Measurements from ENCODE around the gene KLC1. TPM values are rescaled to one million over a fixed set of nuclear protein-coding genes. Genes with fewer than 3 reads are reported as not detected.
A peak's percentile ranks its signal among the peaks of the same experiment; 100 is the strongest.

KLC1 gene
- total RNA-seq, 1 donor from 2014 or later, result 238 TPM

DNA sequence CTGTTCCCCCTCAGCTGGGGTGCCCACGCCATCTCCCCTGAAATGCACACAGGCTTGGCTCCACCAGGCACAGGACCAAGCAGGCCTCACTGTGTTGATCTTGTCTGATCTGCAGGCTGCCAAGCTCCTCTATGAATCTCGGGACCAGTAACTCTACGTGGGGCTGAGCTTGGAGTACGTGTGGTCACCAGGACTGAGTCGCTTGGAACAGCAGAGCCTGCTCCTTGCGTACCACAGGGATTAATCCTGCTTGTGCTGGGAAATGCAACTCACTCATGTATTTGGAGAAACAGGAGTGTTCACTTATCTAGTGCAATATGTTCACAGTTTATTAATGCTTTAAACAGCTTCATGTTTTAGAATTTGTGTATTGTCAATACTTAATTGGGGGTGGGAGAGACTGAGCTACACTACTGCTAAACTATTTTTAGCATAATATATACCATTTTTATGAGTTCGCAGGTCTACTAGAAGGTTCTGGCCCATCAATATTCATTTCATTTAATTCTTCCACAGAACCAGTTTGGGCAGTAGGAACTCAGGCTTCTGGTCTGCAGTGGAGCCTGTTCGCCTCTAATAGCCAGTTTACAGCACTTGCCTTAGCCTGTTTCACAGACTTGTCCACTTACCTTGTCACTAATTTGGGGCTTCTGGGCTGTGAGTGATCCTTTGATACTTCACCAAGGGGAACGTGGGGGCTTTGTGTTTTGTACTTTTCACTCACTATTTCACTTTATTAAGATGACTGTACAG lies 104.0 kb downstream of the KLC1 start:
- H3K36me3 ChIP-seq (ENCODE audit: insufficient read depth, low read length), result peaks cover 19% of the 10 kb centered on the region
- Mint-ChIP-seq H3K27me3 (ENCODE audit: low read depth, unreplicated experiment) (no peaks in the 10 kb centered on the region), H3K9me3 (ENCODE audit: unreplicated experiment) (no peaks in the 10 kb centered on the region), H3K27ac (ENCODE audit: unreplicated experiment) (no peak overlapping the region), H3K4me1 (ENCODE audit: low read depth, unreplicated experiment) (peaks cover 2% of the 10 kb centered on the region), H3K36me3 (ENCODE audit: low read depth, unreplicated experiment) (peaks cover 41% of the 10 kb centered on the region), H3K4me3 (ENCODE audit: unreplicated experiment) (peak overlapping the region; percentile 60)
- no peak overlapping the region for H2AFZ ChIP-seq (ENCODE audit: low read depth, low read length)
- no peaks in the 10 kb centered on the region for H3K9me3 ChIP-seq (ENCODE audit: insufficient read depth, low read depth, low read length)
- no peak for DNase-seq (ENCODE audit: low read depth)
- H3K79me2 ChIP-seq (ENCODE audit: insufficient read depth, low read length), result no peaks in the 10 kb centered on the region
- H3K4me1 ChIP-seq (ENCODE audit: insufficient read depth, low read length), result no peaks in the 10 kb centered on the region
- no peak overlapping the region for H3K9ac ChIP-seq (ENCODE audit: low read length)
- no peaks in the 10 kb centered on the region for H3K27me3 ChIP-seq (ENCODE audit: insufficient read depth, low read length)
- H4K20me1 ChIP-seq (ENCODE audit: insufficient read depth, low read length), result peaks cover 52% of the 10 kb centered on the region
- TF ChIP-seq, protein P1, sequence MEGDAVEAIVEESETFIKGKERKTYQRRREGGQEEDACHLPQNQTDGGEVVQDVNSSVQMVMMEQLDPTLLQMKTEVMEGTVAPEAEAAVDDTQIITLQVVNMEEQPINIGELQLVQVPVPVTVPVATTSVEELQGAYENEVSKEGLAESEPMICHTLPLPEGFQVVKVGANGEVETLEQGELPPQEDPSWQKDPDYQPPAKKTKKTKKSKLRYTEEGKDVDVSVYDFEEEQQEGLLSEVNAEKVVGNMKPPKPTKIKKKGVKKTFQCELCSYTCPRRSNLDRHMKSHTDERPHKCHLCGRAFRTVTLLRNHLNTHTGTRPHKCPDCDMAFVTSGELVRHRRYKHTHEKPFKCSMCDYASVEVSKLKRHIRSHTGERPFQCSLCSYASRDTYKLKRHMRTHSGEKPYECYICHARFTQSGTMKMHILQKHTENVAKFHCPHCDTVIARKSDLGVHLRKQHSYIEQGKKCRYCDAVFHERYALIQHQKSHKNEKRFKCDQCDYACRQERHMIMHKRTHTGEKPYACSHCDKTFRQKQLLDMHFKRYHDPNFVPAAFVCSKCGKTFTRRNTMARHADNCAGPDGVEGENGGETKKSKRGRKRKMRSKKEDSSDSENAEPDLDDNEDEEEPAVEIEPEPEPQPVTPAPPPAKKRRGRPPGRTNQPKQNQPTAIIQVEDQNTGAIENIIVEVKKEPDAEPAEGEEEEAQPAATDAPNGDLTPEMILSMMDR (IDR thresholded peaks at IDR 0.05; ENCODE audit: insufficient read depth, low read depth, low read length), result no peak
- TF ChIP-seq EZH2 (IDR thresholded peaks at IDR 0.05; ENCODE audit: insufficient read depth, low read length), result no peak
- no peak overlapping the region for H3K27ac ChIP-seq (ENCODE audit: low read depth, low read length)
- no peak overlapping the region for H3K4me3 ChIP-seq (ENCODE audit: insufficient read depth, low read depth, low read length)
- H3K4me2 ChIP-seq (ENCODE audit: low read length), result no peak overlapping the region
- no peak for FAIRE-seq

DNA sequence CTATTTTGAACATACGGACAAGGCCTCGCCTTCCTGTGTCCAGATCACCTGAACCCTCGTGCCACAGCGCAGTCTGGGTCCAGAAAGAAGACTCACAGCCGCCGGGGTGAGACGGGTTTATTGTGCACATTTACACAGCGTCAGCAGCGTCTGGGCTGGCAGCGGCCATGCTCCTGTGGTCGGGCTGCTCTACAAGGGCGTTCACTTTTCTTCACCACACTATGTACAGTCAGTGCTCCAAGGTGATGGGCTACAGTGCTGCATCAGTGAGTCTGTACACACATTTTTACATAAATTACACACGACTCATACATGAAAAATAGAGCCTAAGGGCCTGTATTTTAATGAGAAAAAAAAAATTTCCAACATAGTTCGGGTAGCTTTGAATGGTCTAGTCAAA lies 104.6 kb downstream of the KLC1 start:
- DNase-seq (ENCODE audit: low read depth), result peak; percentile 21
- no peak overlapping the region for H3K27ac ChIP-seq (ENCODE audit: low read depth, low read length)
- Mint-ChIP-seq H3K4me3 (ENCODE audit: unreplicated experiment) (no peak overlapping the region), H3K27me3 (ENCODE audit: low read depth, unreplicated experiment) (no peaks in the 10 kb centered on the region), H3K27ac (ENCODE audit: unreplicated experiment) (no peak overlapping the region), H3K9me3 (ENCODE audit: unreplicated experiment) (no peaks in the 10 kb centered on the region), H3K36me3 (ENCODE audit: low read depth, unreplicated experiment) (peaks cover 37% of the 10 kb centered on the region), H3K4me1 (ENCODE audit: low read depth, unreplicated experiment) (peaks cover 2% of the 10 kb centered on the region)
- no peak for TF ChIP-seq EZH2 (IDR thresholded peaks at IDR 0.05; ENCODE audit: insufficient read depth, low read length)
- TF ChIP-seq, protein P1 (IDR thresholded peaks at IDR 0.05; ENCODE audit: insufficient read depth, low read depth, low read length), result no peak
- H3K9ac ChIP-seq (ENCODE audit: low read length), result no peak overlapping the region
- H3K4me1 ChIP-seq (ENCODE audit: insufficient read depth, low read length), result no peaks in the 10 kb centered on the region
- H3K79me2 ChIP-seq (ENCODE audit: insufficient read depth, low read length), result no peaks in the 10 kb centered on the region
- no peak overlapping the region for H2AFZ ChIP-seq (ENCODE audit: low read depth, low read length)
- no peaks in the 10 kb centered on the region for H3K27me3 ChIP-seq (ENCODE audit: insufficient read depth, low read length)
- peaks cover 16% of the 10 kb centered on the region for H3K36me3 ChIP-seq (ENCODE audit: insufficient read depth, low read length)
- H3K4me2 ChIP-seq (ENCODE audit: low read length), result no peak overlapping the region
- peaks cover 47% of the 10 kb centered on the region for H4K20me1 ChIP-seq (ENCODE audit: insufficient read depth, low read length)
- no peak for FAIRE-seq
- no peaks in the 10 kb centered on the region for H3K9me3 ChIP-seq (ENCODE audit: insufficient read depth, low read depth, low read length)
- H3K4me3 ChIP-seq (ENCODE audit: insufficient read depth, low read depth, low read length), result no peak overlapping the region
